ENCODE results near the gene MUC5AC.
"Not testable (repeated sequence)": the region's sequence is repeated elsewhere in the genome, so short reads cannot be mapped to it uniquely, and the experiment has no call there.

Gene MUC5AC

DNA sequence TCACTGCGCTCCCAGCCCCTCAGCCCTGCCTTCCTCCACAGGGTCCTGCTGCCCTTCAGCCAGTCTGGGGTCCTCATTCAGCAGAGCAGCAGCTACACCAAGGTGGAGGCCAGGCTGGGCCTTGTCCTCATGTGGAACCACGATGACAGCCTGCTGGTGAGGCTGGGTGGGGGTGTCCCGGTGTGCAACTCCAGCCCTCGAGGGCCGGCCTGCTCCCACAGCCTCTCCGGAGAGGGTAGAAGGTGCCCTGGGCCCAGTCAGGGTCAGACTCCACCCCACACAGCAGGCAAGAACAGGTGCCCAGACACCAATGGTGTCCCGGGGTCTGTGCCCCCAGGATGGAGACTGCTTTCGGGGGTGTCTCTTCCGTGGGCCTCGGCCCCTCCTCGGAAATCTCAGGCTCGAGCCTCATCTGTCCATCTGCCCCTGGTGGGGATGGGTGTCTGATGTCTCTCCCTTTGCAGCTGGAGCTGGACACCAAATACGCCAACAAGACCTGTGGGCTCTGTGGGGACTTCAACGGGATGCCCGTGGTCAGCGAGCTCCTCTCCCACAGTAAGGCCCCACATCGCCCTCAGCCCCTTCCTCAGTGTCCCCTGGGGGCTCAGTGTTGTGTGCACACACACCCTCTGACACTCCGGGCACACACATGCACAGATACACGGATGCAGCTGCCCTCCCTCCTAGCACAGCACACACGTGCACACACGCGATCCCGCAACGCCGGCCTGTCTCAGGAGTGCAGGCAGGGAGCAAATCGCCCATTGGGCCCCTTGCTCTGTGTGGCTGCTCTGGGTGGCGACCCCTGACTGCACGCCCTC, 4.9 kb downstream of the MUC5AC start:
- DNase-seq = no peak

DNA sequence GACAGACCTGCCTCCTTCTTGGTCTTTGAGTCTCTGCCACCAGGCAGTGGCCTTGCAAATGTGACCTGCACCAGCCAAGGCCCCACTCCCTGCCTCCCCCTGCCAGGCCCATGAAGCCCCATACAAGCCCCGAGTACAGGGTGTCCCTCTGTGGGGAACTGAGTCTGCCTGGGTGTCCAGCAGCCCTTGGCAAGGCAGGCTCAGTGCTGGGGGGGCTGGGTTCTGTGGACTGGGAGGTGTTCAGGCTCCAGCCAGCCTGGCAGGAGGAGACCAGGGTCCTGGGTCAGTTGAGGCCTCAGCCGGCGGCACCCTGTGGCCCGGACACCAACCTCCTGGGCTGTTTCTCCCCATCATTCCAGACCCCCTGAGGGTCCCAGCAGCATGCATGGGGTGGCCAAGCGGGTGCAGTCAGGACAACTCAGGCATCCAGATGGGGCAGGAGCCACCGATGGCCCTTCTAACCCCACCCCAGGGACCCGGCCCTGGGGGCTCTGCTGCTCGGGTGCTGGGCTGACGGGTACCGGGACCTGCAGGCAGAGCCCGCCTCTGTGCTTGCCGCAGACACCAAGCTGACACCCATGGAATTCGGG, 5.7 kb downstream of the MUC5AC start:
- DNase-seq = no peak

DNA sequence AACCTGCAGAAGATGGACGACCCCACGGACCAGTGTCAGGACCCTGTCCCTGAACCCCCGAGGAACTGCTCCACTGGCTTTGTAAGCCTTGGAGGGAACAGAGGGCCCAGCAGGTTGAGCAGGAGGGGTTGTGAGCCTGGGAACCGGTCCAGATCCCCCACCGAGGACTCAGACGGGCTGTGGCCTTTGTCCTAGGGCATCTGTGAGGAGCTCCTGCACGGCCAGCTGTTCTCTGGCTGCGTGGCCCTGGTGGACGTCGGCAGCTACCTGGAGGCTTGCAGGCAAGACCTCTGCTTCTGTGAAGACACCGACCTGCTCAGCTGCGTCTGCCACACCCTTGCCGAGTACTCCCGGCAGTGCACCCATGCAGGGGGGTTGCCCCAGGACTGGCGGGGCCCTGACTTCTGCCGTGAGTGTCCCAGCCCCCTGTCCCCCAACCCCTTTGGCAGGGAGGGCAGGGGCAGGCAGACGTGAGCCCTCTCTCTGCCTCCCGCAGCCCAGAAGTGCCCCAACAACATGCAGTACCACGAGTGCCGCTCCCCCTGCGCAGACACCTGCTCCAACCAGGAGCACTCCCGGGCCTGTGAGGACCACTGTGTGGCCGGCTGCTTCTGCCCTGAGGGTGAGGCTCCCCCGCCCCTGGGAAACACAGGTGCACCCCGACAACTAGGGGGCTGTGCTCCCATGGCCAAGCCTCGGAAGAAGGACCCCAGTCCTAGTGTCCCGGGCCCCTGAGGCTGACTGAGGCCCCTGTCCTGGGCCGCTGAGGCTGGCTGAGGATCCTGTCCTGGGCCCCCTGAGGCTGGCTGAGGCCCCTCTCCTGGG, 6.4 kb downstream of the MUC5AC start:
- no peak for DNase-seq

DNA sequence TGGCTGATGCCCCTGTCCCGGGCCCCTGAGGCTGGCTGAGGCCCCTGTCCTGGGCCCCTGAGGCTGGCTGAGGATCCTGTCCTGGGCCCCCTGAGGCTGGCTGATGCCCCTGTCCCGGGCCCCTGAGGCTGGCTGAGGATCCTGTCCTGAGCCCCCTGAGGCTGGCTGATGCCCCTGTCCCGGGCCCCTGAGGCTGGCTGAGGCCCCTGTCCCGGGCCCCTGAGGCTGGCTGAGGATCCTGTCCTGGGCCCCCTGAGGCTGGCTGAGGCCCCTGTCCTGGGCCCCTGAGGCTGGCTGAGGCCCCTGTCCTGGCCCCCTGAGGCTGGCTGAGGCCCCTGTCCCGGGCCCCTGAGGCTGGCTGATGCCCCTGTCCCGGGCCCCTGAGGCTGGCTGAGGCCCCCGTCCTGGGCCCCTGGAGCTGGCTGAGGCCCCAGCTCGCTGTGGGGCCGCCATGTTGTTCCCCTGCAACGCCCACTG, 7.1 kb downstream of the MUC5AC start:
- not testable (repeated sequence) for DNase-seq

DNA sequence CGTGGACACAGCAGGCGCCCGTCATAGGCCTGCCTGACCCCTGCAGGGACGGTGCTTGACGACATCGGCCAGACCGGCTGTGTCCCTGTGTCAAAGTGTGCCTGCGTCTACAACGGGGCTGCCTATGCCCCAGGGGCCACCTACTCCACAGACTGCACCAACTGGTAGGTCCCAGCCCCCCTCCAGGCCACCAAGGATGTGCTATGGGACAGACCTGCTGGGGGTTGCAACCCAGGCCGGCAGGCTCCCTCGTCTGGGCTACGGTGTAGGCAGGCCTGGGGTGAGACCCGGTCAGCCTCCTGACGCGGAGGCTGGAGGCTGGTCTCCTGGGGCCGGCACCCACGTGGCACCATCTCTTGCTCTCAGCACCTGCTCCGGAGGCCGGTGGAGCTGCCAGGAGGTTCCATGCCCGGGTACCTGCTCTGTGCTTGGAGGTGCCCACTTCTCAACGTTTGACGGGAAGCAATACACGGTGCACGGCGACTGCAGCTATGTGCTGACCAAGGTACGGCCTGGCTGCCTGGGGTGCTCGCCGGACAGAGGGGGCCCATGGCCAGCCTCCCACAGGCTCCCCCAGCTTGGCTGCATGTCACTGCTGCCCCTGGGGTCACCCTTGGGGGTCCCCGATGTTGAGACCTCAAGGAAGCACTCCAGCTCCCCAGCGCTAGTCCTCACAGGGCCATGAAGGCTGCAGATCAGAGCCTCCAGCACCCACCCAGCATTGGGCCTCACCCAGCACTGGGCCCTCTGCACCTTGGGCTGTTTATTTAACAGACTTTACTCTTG, 7.7 kb downstream of the MUC5AC start:
- no peak for DNase-seq

DNA sequence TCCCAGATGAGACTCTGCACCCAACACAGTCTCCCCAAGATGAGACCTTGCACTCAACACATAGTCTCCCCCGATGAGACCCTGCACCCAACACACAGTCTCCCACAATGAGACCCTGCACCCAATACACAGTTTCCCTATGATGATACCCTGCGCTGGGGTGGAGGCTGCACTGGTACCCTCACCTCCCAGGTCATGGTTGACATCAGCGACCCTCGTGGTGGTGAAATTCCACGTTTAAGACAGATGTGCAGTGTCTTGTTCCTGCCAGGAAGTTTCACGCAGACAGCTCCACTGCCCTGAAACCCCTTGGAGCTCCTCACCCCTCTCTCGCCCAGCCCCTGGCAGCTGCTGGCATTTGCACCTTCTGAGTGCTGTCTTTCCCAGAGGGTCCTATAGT, 9.5 kb downstream of the MUC5AC start:
- no peak for DNase-seq

DNA sequence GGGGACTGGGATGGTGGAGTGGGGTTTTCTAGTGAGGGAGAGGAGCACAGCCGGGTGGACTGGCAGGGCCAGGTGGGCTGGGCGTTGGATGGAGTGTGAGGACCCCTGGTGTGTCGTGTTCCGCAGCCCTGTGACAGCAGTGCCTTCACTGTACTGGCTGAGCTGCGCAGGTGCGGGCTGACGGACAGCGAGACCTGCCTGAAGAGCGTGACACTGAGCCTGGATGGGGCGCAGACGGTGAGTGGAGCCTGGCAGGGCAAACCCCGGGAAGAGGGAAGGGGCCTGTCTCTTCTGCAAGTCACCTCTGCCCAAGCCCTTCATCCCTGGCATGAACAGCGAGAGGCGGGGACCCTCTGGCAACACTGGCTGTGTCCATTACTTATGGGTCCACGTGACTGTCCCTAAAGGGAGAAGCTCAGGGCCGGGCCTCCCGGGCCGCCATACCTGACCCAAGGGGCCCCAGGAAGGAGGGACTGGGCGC, 10.0 kb downstream of the MUC5AC start:
- no peak for DNase-seq

DNA sequence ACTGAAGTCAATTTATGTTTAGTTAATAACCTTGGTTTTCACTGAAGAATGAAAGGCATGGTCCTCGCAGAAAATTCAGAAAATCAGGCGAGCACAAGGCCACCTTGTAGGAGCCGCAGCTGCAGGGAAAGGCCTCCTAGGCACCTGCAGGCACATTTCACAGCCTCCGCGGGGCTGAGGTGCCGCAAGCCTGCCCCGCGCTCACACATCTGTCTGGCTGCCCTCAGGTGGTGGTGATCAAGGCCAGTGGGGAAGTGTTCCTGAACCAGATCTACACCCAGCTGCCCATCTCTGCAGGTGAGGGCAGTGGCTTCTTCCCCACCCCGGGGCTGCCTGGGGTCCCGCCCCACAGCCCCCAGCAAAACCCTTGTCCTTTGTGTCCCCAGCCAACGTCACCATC, 10.5 kb downstream of the MUC5AC start:
- no peak for DNase-seq

DNA sequence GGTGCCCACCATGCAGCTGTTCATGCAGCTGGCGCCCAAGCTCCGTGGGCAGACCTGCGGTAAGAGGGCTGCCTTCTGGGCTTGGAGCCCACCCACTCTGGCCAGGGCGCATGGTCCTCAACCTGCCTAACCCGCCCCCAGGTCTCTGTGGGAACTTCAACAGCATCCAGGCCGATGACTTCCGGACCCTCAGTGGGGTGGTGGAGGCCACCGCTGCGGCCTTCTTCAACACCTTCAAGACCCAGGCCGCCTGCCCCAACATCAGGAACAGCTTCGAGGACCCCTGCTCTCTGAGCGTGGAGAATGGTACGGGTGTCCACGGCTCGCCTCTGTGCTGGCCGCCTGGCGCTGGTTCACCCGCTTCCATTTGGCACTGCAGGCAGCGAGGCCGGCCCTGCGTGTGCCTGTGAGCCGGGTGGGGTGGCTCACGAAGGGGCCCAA, 11.0 kb downstream of the MUC5AC start:
- DNase-seq = no peak

DNA sequence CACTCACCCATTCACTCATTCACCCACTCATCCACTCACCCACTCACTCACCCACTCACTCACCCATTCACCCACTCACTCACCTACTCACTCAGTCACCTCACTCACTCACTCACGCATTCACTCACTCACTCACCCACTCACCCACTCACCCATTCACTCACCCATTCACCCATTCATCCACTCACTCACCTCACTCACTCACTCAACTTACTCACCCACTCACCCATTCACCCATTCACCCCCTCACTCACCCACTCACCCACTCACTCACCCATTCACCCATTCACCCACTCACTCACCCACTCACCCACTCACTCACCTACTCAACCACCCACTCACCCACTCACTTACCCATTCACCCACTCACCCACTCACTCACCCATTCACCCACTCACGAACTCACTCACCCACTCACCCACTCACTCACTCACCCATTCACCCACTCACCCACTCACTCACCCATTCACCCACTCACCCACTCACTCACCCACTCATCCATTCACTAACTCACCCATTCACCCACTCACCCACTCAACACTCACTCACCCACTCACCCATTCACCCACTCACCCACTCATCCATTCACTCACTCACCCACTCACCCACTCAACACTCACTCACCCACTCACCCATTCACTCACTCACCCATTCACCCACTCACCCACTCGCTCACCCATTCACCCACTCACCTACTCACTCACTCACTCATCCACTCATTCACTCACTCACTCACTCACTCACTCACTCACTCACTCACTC, 13.7 kb downstream of the MUC5AC start:
- DNase-seq = no peak

DNA sequence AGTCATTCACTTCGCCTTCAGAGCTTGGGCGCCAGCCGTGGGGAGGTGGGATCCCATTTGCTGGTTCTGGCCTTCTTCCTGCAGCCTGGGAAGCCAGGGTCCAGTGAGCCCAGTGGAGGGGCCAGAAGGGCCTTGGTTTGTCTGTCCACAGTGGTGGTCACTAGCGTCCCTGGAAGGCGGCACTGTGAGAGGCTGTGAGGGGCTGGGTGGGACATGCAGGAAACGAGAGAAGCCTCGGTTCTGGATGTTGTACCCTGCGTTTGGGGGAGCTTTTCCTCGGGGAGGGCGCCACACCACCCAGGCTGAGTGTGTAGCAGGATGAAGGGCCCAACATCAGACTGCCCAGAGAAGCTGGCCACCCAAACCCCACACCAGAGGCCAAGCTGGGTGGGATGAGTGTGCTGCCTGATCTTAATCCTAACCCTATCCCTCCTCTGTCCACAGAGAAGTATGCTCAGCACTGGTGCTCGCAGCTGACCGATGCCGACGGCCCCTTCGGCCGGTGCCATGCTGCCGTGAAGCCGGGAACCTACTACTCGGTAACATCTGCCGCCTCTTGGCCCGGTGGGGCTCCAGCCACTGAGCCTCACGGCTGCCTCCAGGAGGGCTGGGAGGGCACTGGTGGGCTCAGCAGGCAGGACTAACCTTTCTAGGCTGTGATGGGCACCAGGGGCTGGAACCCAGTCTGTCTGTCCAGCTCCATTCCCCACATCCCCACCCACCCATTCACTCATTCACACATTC, 14.4 kb downstream of the MUC5AC start:
- DNase-seq = no peak

DNA sequence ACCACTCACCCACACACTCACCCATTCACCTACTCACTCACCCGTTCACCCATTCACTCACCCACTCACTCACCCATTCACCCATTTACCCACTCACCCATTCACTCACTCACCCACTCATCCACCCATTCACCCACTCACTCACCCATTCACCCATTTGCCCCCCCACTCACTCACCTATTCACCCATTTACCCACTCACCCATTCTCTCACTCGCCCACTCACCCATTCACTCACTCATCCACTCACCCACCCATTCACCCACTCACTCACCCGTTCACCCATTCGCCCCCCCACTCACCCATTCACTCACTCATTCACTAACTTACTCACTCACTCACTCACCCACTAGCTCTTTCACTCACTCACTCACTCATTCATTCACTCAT, 15.0 kb downstream of the MUC5AC start:
- no peak for DNase-seq

DNA sequence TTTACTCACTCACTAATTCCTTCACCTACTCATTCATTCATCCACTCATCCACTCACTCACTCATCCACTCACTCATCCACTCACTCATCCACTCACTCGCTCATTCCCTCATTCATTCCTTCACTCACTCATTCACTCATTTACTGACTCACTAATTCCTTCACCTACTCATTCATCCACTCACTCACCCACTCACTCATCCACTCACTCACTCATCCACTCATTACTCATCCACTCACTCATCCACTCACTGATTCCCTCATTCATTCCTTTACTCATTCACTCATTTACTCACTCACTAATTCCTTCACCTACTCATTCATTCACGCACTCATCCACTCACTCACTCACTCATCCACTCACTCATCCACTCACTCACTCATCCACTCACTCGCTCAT, 15.6 kb downstream of the MUC5AC start:
- not testable (repeated sequence) for DNase-seq

DNA sequence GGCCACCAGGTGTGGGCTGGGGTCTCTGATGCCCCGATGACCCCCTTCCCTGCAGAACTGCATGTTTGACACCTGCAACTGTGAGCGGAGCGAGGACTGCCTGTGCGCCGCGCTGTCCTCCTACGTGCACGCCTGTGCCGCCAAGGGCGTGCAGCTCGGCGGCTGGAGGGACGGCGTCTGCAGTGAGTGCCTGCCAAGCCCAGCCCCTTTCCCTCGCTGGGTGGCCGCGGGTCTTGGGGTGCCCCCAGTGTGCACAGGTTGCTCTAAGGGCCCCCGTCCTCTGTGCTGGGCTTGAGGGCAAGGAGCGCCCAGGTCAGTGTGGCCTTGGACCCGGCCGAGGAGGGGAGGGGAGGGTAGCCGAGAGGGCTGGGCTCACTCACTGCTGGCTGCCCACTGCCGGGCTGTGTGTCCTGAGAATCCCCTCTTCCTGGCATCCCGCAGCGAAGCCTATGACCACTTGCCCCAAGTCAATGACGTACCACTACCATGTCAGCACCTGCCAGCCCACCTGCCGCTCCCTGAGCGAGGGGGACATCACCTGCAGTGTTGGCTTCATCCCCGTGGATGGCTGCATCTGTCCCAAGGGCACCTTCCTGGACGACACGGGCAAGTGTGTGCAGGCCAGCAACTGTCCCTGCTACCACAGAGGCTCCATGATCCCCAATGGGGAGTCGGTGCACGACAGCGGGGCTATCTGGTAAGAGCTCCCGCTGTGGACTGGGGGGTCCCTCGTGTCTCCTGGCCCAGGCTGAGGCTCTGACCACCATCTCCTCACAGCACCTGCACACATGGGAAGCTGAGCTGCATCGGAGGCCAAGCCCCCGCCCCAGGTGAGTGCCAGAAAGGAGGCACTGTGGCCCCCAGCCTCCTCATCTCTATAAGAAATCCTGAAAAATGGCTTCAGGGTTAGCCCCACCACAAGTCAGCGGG, 17.0 kb downstream of the MUC5AC start:
- DNase-seq = no peak

DNA sequence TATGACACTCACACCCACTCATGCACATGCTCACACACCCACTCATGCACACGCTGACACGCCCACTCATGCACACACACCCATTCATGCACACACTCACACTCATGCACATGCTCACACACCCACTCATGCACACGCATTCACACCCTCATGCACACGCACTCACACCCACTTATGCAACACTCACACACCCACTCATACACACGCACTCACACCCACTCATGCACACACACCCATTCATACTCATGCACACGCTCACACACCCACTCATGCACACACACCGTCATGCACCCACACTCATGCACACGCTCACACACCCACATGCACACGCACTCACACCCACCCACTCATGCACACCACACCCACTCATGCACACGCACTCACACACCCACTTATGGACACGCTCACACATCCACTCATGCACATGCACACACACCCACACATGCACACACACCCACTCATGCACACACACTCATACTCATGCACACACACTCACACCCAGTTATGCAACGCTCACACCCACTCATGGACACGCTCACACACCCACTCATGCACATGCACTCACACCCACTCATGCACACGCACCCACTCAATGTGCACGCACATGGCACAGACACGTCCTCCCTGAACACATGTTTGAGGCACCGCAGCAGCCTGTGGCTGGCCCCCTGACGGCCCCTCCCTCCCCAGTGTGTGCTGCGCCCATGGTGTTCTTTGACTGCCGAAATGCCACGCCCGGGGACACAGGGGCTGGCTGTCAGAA, 17.9 kb downstream of the MUC5AC start:
- no peak for DNase-seq

DNA sequence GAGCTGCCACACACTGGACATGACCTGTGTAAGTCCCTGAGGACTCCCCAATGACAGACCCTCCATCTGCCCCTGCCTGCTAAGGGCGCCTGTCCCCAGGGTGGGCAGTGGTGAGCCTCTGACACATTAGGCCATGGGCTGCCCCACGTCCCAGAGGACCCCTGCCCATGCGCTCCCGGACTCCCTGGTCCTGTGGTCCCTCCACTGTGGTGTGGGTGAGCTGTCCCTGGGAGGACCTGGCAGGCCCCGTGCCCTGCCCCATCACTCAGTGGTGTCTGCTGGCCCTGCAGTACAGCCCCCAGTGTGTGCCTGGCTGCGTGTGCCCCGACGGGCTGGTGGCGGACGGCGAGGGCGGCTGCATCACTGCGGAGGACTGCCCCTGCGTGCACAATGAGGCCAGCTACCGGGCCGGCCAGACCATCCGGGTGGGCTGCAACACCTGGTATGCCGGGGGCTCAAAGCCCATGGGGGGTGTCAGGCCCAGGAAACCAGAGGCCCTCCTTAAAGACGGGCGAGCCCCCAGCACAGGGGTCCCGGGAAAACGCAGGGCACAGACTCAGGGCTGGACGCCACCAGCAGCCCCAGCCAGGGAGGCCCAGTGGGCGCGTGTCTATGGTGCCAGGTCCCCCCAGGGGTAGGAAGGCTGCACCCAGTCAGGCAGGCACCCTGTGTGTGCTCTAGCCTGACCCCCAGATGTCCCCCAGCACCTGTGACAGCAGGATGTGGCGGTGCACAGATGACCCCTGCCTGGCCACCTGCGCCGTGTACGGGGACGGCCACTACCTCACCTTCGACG, 18.7 kb downstream of the MUC5AC start:
- no peak for DNase-seq

DNA sequence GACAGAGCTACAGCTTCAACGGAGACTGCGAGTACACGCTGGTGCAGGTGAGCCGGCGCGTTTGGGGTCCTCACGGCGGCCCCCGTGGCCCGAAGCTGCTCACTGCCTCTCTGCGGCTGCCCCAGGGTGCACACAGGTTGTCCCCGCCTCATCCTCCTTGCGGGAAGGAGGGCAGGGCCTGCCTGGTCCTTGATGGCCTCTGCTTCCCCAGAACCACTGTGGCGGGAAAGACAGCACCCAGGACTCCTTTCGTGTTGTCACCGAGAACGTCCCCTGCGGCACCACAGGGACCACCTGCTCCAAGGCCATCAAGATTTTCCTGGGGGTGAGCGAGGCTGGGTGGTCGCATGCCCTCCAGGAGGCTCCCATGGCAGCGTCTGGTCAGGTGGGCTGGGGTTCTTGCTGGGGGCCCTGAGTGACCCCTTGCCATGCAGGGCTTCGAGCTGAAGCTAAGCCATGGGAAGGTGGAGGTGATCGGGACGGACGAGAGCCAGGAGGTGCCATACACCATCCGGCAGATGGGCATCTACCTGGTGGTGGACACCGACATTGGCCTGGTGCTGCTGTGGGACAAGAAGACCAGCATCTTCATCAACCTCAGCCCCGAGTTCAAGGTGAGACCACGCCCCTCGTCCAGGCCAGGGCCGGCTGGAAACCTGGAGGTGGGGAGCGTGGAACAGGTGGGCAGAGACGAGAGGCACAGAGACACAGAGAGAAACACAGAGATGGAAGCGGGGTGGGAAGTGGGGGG, 19.4 kb downstream of the MUC5AC start:
- DNase-seq = no peak

DNA sequence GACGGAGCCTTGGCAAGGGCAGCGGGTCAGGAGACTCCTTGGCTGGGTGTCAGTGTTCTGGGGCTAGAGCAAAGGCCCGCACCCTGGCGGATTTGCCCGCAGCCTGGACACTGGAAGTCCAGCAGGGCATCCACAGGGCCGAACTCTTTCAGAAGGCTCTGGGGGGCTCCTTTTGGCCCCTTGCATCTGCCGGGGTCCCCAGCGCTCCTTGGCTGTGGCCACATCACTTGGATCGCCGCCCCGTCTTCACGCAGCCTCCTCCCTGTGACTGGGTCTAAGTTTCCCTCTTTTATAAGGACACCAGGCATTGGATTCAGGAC, 20.0 kb downstream of the MUC5AC start:
- no peak for DNase-seq
